CD4-positive, alpha-beta T cell treated with Interleukin-17A for 1 hour (primary cell): ENCODE results near the gene ATG2B.

Experiments used
- DNase-seq: peaks from one replicate; pipeline ENCODE4 v3.0.0-alpha.2; 2020

The ATG2B gene

DNA sequence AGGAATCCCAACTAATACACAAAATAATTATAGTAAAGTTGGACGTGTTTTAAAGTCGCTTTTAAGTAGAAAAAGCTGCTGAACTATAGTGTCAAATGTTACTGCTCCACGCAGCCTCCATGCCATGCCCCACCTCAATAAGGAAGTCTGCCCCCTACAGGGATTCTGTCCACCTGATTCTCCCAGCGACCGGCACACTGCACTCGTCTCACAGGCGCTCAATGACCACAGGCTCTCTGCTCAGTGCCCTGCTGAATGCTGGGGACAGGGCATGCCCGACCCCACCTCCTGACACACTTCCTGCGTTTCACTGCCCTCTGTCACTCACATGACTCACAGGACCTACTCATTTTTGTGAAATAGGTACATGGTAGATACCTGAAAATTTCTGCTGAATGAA lies 58.2 kb downstream of the ATG2B start:
- no peak for DNase-seq

DNA sequence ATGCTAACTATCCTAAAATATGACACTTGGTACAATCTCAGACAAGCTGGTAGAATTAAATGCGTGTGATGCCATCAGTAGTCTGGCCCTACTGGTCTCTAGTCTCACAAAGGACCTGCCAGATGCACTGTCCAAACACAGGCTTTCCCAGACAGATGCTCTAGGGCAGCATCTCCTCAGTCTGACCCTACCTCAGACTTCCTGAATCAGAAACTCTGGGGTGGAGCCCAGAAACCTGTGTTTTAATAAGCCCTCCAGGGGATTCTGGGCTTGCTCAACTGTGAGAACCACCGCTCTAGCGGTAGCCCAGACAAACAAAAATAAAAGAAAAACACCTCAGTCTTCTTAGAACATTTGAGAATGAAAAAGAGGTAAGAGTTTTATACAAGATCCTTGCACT lies 59.2 kb downstream of the ATG2B start:
- no peak for DNase-seq

DNA sequence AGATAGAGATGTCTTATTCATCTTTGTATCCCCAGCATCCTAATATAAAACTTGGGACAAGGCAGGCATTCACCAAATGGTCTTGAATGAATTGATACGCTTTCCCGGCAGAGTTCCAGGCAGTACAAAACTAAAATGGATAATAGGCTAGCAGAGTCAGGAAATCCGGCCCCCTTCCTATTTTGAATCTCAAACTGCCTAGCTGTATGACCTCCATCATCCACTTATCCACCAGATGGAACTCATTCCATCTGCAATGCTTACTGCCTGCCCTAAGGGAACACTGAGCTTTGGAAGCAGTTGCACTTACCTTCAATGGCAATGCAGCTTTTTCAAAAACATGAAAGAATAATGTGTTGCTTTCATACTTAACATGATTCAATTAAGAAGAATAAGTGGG lies 63.7 kb downstream of the ATG2B start:
- no peak for DNase-seq

DNA sequence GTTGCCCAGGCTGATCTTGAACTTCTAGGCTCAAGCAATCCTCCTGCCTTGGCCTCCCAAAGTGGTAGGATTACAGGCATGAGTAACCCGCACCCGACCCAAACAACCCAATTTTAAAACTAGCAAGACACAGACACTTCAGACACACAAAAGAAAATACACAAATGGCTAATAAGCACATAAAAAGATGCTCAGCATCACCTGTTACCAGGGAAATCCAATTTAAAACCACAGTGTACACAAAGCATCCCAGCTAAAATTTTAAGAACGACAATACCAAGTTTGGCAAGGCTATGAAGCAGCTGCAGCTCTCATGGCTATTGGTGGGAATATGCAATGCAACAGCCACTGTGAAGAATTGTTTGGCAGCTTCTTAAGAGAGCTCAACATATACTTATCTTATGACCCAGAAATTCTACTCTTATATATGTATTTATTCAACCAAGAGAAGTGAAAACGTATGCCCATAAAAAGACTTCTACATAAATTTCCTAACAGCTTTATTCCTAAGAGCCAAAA lies 65.1 kb downstream of the ATG2B start:
- no peak for DNase-seq

DNA sequence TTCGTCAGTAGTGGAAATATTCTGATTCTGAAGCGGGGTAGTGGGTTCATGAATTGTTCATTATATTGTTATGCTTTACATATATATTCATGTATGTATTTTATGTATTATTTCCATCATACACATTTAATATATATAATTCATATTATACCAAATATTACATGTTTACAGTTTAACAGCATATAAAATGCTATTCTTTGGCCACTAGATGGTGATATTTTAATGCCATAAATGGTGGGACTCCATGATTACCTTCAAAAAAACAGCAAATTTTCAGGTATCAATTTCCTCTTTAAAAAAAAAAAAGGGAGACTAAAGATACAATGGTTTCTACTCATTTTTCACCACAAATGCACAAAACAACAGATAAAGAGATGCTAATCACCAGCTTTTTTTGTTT lies 66.1 kb downstream of the ATG2B start:
- peak; percentile 52 for DNase-seq

DNA sequence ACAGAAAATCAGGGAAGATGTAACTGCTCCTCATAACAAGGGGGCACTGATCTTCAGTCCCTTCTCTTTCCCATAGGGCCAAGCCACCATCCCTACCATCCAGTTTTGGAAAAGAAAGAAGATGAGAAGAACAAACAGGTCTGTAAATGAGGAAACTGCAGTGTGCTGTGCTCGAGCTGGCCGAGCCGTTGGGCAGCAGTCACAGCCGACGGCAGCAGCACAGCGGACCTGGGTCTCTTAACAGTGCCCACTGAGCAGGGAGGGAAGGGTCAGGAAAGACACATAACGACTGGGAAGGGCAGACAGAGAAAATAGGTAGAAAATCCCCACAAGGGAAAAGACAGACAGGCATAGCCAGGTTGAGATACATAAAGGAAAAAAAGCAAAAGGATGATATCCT lies 68.9 kb downstream of the ATG2B start:
- DNase-seq = no peak

DNA sequence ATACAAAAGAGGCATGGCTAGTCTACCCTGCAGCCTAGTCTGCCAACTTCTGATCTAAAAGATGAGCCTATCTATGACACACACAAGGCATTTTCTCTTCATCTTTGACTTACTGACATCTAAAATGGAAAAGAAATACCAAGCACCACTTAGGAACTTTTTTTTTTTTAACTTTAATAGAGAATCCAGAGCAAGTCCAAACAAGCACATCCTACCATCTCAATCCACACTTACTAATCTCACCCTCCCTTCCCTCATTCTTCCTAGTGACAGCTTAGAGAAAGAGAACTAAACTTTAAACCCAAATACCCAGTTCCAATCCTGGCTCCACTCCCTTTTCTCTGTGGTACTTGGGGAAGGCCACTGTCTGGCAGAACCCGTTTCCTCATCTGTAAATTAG lies 75.3 kb downstream of the ATG2B start:
- no peak for DNase-seq

DNA sequence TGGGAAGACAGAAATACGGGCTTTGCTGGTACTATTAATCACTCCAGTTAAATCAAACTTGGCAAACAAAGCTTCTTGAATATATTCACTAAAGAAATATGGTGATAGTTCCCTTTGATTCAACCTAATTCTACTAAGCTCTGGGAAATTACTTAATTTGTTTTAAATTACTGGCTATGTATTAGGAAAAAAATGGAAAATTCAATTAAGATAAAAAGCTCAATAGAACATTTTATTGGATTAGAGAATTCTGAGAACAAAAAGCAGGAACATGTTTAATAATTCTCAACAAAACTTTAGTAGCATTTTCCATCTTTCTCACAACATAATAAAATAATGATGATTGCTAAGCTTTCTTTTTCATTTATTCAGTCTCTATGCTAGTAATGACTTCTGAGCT lies 76.9 kb downstream of the ATG2B start:
- no peak for DNase-seq

DNA sequence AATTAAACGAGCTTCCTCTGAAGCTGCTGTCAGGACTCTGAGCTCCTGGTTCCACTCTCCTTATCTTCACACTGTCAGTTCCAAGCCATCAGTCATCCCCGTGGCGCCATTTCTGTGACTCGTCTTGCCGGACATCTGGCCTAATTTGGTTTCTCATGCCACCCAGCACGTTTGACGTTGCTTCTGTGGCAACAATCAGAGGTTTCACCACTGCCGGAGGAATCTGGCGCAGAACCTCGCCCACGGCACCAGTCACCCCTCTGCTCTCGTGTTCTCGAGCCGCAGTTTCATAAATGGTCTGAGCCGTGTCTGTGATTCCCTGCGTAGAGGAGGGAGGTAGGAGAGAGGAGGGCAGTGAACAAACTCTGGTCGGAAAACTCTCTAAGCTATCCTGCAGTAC lies 77.5 kb downstream of the ATG2B start:
- no peak for DNase-seq

DNA sequence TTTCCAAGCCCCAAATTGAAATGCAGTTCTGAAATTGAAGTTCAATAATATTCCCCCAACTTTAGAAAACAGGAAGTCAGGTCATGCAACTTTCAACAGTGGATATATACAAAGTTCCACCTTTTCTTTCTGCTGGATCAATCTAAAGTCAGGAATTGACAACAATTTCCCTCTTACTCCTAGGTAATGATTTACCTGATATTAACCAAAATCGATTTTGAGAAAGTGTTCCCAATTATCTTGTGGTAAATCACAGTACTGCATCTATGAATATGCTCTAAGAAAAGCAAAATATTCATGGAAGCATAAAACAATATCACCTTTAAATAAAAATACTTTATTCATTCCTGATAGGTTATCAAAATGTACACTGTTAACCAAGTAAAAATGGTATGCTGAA lies 78.7 kb downstream of the ATG2B start:
- DNase-seq = no peak

DNA sequence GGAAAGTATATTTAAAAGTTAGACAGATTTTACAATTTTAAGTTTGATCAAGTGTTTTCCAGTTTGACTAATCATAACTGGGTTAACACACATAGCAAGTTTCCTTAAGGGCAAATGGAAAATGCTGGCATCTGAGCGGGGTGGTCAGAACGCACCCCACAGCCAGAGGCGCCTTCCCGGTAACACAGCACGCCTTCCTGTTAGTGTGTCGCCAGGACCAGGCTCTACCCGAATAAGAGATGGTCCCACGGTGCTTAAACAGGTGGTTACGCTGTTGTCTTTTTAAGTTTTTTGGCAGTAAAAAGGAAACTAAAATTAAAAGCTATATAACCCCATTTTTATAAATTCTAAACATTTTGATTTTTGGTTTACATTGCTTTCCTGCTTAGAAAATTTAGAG lies 79.1 kb downstream of the ATG2B start:
- no peak for DNase-seq

DNA sequence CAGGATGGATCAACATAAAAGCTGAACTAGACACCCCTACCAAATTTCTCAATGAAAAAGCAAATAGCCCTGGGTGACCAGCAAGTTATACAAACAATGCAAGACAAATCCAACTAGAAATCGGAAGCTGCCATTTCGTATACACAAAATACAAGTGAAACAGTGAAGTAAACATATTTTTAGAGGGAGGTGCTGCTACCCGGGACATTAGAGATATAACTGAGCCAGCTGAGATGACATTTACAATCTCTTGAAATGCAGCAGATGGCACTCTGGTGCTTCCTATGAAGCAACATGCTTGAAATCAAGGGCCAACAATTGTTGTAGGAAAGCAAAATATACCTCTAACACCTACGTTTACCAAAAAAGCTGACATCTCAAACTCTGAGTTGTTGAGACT lies 81.7 kb downstream of the ATG2B start:
- DNase-seq = no peak

DNA sequence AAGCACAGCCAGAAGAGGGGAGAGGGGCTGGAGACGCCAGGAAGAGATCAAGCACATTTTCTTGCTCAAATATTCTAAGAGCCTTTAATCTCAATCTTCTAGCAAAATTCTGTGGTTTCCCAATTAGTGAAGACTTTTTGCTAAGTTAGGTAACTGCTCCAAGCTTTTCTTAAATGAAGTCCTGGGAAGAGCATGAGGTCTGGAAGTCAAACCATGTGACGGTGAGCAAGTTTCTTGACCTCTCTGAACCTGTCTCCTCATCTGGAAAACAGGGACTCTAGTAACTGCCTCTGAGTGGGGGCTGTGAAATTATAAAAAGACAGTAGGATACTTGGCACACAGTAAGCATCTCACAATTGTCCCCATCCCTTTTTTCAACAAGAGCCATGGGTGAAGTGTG lies 83.0 kb downstream of the ATG2B start:
- no peak for DNase-seq

DNA sequence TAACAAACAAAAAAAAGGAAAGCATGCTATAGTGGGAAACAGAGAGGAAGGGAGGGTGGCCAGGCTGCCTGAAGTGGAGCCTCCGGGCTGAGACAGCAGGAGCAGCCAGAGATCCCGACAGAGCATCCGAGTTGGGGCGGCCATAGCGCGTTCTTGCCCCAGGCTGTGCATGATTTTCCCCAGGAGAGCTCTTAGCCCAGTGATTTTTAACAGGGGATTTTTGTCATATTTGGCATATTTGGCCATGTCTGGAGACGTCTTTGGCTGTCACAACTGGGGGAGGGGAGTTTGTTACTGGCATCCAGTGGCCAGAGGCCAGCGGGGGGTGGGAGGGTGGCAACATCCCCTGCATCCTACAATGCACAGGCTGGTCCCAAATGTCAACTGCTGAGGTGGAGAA lies 83.6 kb downstream of the ATG2B start:
- no peak for DNase-seq

DNA sequence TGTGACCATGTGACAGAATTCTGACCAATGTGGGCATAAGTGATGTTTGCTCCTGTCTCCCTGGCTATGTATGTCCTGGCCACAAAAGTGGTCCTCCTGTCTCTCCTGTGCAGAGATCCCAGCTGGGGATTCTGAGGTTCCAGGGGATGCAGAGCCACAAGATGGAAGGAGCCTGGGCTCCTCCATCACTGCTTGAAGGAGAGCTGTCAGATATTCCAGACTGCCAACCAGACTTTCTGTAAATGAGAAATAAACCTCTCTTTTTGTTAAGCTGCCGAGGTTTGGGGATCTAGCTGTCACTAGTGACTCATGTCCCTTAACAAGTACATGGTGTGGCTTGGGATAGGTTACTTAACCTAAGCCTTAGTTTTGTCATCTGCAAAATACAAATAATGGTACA lies 85.3 kb downstream of the ATG2B start:
- no peak for DNase-seq

DNA sequence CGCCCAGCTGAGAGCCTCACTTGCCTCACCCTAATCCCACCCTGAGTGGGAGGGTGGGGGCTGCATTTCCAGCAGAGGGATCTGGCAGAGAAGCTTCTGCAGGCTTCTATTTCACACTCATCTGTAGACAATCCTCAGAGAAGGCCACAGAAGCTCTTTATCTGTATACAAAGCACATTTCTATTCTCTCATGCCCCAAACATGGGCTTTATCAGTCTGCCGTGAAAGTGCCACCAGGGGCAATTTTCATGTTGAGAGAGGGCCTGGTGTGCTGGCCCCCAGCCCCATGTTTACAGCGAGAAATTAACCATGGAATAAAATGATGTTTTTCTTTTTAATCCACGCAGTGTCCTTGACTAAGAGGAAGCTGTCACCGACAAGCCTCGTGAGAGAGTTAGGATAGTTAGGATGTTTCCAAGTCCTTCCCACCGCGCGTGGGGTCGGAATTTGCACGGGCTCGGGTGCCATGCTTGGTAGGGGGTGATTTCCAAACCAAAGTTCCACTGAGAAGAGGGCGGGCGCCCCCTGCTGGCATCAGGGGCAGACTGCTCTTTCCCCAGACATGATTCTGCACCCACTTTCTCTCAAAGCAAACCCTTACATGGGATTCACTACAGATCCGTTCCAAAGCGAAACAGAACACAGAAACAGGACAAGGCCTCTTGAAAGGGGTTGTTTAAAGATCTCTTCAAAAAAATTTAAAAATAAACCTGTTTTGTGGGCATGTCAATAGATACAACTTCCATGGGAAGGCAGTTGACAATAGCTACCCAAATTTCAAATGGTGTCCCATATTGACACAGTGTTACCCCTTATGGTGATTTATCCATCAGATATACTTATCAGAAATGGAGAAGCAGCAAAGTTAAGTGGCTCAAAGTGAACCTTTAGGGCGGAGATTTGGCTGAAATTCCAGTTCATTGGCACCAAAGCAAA lies 87.7 kb downstream of the ATG2B start:
- peak; percentile 53 for DNase-seq

DNA sequence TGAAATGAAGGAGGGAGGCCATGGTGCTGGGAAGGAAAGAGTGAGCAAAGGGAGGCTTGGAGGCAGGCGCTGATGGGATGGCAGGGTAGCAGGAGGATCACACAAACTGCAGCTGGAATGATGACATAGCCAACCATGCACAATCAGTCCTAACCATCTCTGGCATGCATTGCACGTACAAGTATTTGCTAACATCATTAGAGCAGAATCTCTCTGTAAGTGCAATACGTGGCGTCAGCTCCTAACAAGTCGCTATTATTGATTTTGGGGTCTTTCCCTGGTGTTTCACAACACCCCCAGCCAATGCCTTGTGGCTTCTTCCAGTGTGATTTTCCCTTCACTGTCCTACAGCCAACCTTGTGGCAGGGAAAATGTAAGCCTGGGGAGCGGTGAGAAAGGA lies 88.6 kb downstream of the ATG2B start:
- DNase-seq = no peak

DNA sequence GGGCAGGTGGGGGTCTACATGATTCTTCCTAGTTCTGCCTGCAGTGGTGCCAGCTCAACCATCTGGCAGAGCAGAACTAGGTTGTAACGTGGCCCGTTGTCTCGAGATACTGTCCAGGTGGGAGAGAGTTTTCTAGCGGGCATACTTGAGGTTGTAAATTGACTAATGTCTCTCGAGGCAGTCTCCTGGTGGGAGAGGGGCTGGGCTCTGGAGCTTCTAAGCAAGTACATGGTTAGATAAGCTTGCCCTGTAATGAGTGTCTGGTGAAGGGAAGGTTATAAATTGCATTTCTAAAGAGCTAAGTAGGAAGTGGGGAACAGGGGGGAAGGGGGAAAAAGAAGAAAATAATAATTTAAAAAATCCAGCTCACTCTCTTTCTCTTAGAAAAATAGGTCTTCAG lies 89.0 kb downstream of the ATG2B start:
- no peak for DNase-seq

DNA sequence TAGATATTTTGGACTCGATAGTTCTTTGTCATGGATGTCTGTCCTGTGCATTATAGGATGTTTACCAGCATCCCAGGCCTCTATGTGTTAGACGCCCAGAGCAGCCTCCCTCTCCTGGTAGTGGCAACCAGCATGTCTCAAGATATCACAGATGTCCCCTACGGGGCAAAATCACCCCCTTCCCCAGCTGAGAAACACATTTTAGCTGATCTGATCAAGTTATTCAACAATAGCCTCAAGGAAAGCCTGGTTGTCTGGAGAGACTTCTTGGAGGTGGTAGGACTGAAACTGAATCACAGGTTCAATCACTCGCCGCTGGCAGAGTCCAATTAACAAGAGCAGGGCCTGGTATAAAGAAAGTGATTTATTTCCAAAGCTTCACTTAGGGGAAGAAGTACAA lies 89.5 kb downstream of the ATG2B start:
- DNase-seq = no peak

DNA sequence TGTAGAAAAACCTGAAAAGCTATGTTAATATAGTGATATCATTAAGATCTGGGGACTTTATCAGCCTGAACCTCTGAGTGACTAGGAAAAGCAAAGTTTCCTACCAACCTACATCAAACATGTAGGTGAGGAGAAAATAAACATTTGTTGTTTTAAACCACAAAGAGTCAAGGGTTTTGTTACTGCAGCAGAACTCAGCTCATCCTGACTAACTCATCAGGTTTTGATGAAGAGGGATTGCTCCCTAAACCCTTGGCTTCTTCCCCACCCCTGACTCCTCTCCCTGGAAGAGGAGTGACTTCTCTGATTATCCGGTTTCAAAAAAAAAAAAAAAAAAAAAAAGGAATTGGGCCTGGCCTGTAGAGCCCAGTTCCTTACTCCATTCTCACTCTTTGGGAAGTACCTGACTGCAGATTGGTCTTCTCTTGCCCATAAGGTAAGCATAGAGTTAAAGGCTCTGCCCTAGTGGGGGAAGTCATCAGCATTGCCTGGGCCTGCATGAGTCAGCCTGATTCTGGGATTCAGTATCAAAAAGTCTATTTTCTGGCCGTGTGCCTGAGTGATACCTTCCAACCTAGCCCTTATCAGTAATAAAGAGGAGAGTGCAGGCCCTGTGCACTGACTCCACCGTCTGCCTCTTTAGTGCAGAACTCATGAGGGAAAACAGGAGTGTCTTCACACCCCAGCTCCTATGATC lies 90.2 kb downstream of the ATG2B start:
- no peak for DNase-seq

DNA sequence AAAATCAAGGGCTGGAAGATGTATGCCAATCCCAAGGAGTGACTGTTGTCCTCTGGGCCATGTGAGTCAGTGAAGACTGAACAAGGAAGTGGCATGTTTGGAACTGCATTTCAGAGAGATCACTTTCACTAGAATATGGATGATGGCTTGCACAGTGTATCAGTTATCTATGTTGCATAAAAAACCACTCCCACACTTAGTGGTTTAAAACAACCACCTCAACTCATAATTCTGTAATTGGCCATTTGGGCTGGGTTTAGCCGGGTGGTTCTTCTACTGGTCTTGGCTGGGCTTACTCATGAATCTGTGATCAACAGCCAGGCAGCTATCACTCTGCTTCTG lies 91.7 kb downstream of the ATG2B start:
- no peak for DNase-seq

DNA sequence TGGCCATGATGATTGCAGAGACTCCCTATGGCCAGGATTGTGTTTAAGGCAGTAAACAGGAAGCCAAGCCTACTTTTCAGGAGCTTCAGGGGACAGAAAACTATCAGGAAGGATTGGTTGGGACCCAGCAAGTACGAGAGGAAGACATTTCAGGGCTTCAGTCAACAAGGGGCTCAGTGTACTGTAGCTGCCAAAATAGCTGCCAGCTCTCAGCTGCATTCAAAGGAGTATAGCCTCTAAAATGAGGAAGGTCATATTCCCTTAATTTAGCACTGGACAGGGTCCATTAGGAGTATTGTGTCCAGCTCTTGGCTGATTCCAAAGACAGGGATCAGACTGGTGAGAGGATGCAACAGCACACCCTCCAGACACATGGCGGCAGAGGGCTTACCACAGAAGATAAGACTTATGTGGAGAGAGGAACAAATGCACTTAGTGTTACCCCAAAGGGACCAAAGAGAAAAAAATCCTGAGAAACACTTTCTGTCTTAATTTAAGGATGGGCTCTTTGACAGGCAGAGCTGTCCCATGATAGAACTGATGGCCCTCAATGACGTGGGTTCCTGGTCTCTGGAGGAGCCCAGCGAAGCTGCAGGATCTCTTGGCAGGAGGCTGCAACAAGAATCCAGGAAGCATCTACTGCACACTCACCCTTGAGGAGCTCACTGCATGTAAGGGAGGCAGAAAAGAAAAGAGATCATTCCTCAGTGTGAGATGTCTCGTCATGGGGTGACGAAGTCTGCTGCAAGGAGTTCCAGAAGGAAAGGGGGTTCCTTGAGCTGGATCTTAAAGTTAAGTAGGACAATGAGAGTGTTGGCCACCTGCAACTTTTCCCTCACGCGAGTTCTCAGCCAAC lies 92.3 kb downstream of the ATG2B start:
- DNase-seq = no peak

DNA sequence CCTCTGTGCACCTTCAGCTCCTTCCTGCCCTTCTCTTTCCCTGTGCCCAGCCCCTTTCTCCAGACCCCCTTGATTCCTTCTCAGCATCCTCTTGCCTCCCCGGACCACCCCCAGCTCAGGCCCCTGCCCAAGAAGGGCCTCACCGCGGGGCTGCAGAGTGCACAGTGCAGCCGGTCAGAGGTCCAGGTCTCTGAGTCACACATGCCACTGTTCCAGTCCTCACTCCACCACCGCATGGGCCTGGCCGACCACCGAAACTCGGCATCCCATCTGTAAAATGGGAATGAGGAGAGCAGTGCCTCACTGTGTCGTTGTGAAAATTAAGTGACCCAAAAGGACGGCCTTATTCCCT lies 93.8 kb downstream of the ATG2B start:
- DNase-seq = no peak
